ENCODE results near the gene SIPA1L3.

Gene SIPA1L3

GRCh38 chr19:38202504-38202903 is 295.5 kb downstream of the SIPA1L3 start:
- DNase-seq, result no peak

GRCh38 chr19:38203197-38203596 is 296.2 kb downstream of the SIPA1L3 start:
- no peak for DNase-seq

- no peak for DNase-seq
Observed at GRCh38 chr19:38204096-38204495, 297.1 kb downstream of the SIPA1L3 start.

GRCh38 chr19:38204728-38205127 is 297.7 kb downstream of the SIPA1L3 start:
- no peak for DNase-seq

- DNase-seq, result no peak
Observed at GRCh38 chr19:38206006-38206745, 299.2 kb downstream of the SIPA1L3 start.

- no peak for DNase-seq
Observed at GRCh38 chr19:38206928-38207327, 299.9 kb downstream of the SIPA1L3 start.

- no peak for DNase-seq
Observed at GRCh38 chr19:38207543-38207942, 300.5 kb downstream of the SIPA1L3 start.

- no peak for DNase-seq
Observed at GRCh38 chr19:38208571-38208970, 301.6 kb downstream of the SIPA1L3 start.

- no peak for DNase-seq
Observed at GRCh38 chr19:38209152-38209551, 302.1 kb downstream of the SIPA1L3 start.

- no peak for DNase-seq
Observed at GRCh38 chr19:38209671-38210457, 302.9 kb downstream of the SIPA1L3 start.

GRCh38 chr19:38210458-38210987 is 303.5 kb downstream of the SIPA1L3 start:
- DNase-seq, result no peak

GRCh38 chr19:38211151-38211591 is 304.2 kb downstream of the SIPA1L3 start:
- DNase-seq, result no peak

GRCh38 chr19:38211766-38212165 is 304.8 kb downstream of the SIPA1L3 start:
- no peak for DNase-seq

- DNase-seq, result no peak
Observed at GRCh38 chr19:38213469-38213868, 306.5 kb downstream of the SIPA1L3 start.

- DNase-seq, result peak; percentile 25
Observed at GRCh38 chr19:38213911-38214625, 307.1 kb downstream of the SIPA1L3 start.

- DNase-seq, result no peak
Observed at GRCh38 chr19:38216785-38217641, 310.0 kb downstream of the SIPA1L3 start.

GRCh38 chr19:38218204-38218603 is 311.2 kb downstream of the SIPA1L3 start:
- DNase-seq, result no peak

GRCh38 chr19:38219221-38219620 is 312.2 kb downstream of the SIPA1L3 start:
- DNase-seq, result no peak

GRCh38 chr19:38221421-38221820 is 314.4 kb downstream of the SIPA1L3 start:
- DNase-seq, result no peak

GRCh38 chr19:38221919-38222830 is 315.2 kb downstream of the SIPA1L3 start:
- no peak for DNase-seq

- DNase-seq, result no peak
Observed at GRCh38 chr19:38223119-38223523, 316.1 kb downstream of the SIPA1L3 start.
